Adrenal gland (tissue), 5 donors: ENCODE measurements around the gene PKNOX1.

Experiments used
- POLR2A ChIP-seq, 2 donors: fragments of 450-650 bp; IDR thresholded peaks; one replicate each; pipeline ENCODE4 v1.6.1; 2017; ENCODE audit warnings: antibody characterized with exemption in 2 of 2, mild to moderate bottlenecking in 2 of 2, moderate library complexity in 1 of 2
- TF ChIP-seq, protein P1 (sequence below), 6 experiments: fragments of 450-650 bp in 4 of 6; fragments of 200-600 bp in 2 of 6; sonication (generic) in 1 of 6; IDR thresholded peaks; 1 replicate in 5 of 6; 2 replicates in 1 of 6; pipeline versions ENCODE4 v1.5.1 to v1.8.0; 2016 to 2021; ENCODE audit warnings: antibody characterized with exemption in 6 of 6, mild to moderate bottlenecking in 2 of 6, moderate library complexity in 1 of 6
- donor health status: DM: no; HTN: no; CAD: no.

- TF ChIP-seq, protein P1, sequence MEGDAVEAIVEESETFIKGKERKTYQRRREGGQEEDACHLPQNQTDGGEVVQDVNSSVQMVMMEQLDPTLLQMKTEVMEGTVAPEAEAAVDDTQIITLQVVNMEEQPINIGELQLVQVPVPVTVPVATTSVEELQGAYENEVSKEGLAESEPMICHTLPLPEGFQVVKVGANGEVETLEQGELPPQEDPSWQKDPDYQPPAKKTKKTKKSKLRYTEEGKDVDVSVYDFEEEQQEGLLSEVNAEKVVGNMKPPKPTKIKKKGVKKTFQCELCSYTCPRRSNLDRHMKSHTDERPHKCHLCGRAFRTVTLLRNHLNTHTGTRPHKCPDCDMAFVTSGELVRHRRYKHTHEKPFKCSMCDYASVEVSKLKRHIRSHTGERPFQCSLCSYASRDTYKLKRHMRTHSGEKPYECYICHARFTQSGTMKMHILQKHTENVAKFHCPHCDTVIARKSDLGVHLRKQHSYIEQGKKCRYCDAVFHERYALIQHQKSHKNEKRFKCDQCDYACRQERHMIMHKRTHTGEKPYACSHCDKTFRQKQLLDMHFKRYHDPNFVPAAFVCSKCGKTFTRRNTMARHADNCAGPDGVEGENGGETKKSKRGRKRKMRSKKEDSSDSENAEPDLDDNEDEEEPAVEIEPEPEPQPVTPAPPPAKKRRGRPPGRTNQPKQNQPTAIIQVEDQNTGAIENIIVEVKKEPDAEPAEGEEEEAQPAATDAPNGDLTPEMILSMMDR (IDR thresholded peaks at IDR 0.05), result no peak
- no peak for TF ChIP-seq POLR2A (IDR thresholded peaks at IDR 0.05)
Measured at GRCh38 chr21:42988236-42988965, 14.0 kb downstream of the PKNOX1 start.
